Neural cell (in vitro differentiated cells): ENCODE results near the gene IKZF2. TPM values are rescaled to one million over a fixed set of nuclear protein-coding genes. Genes with fewer than 3 reads are reported as not detected.
"Not testable (repeated sequence)": the region's sequence is repeated elsewhere in the genome, so short reads cannot be mapped to it uniquely, and the experiment has no call there.

ENCODE experiments used
- H2AFZ ChIP-seq: fragments of 200-600, 300-800 bp; sonication (generic), shearing (Covaris generic); 2 replicates; pipeline ENCODE4 v1.6.0; 2014; ENCODE audit warnings: low read depth, mild to moderate bottlenecking, antibody characterized with exemption, low read length, moderate library complexity
- H3F3A ChIP-seq: fragments of 200-600 bp; shearing (Covaris generic); 2 replicates; pipeline ENCODE4 v1.6.1; 2016; ENCODE audit warnings: mild to moderate bottlenecking, moderate library complexity, mixed read lengths, antibody characterized with exemption, low read length; ENCODE audit not compliant: insufficient read depth, poor library complexity, severe bottlenecking
- H3K27ac ChIP-seq: fragments of 200-600, 300-800 bp; sonication (generic), shearing (Covaris generic); 2 replicates; pipeline ENCODE4 v1.5.1; 2014; ENCODE audit warnings: mild to moderate bottlenecking, low read length, moderate library complexity
- H3K27me3 ChIP-seq: fragments of 300-800, 200-600 bp; sonication (generic), shearing (Covaris generic); 2 replicates; pipeline ENCODE4 v1.6.0; 2014; ENCODE audit warnings: mild to moderate bottlenecking, low read depth, low read length, moderate library complexity; ENCODE audit not compliant: insufficient read depth
- H3K36me3 ChIP-seq: fragments of 300-800, 200-600 bp; sonication (generic), shearing (Covaris generic); 2 replicates; pipeline ENCODE4 v1.5.1; 2014; ENCODE audit warnings: mild to moderate bottlenecking, antibody characterized with exemption, low read length, moderate library complexity; ENCODE audit not compliant: insufficient read depth
- H3K4me2 ChIP-seq: fragments of 300-800, 200-600 bp; sonication (generic), shearing (Covaris generic); 2 replicates; pipeline ENCODE4 v1.6.0; 2014; ENCODE audit warnings: mild to moderate bottlenecking, low read length
- H3K4me3 ChIP-seq: fragments of 300-800, 200-600 bp; sonication (generic), shearing (Covaris generic); 2 replicates; pipeline ENCODE4 v1.5.1; 2014; ENCODE audit warnings: mild to moderate bottlenecking, low read length, moderate library complexity
- H3K79me2 ChIP-seq: fragments of 200-600 bp; shearing (Covaris generic); replicated peaks from 2 replicates; pipeline ENCODE4 v1.6.0; 2014; ENCODE audit warnings: mild to moderate bottlenecking, low read length, moderate library complexity; ENCODE audit not compliant: insufficient read depth
- H3K9ac ChIP-seq: fragments of 300-800, 200-600 bp; sonication (generic), shearing (Covaris generic); 2 replicates; pipeline ENCODE4 v1.6.1; 2016; ENCODE audit warnings: mild to moderate bottlenecking, low read length, mixed read lengths
- H3K9me2 ChIP-seq: fragments of 200-600 bp; shearing (Covaris generic); 2 replicates; pipeline ENCODE4 v1.6.1; 2016; ENCODE audit warnings: mild to moderate bottlenecking, low read length, mixed read lengths; ENCODE audit not compliant: insufficient read depth
- H3K9me3 ChIP-seq: fragments of 200-600, 300-800 bp; sonication (generic), shearing (Covaris generic); 2 replicates; pipeline ENCODE4 v1.6.1; 2016; ENCODE audit warnings: mild to moderate bottlenecking, mixed run types, low read length, moderate library complexity, mixed read lengths
- H4K20me1 ChIP-seq: fragments of 200-600 bp; shearing (Covaris generic); 2 replicates; pipeline ENCODE4 v1.6.1; 2016; ENCODE audit warnings: mild to moderate bottlenecking, mixed run types; ENCODE audit not compliant: insufficient read depth
- EP300 ChIP-seq: fragments of 450-650 bp; conservative IDR thresholded peaks from 2 replicates; pipeline ENCODE4 v1.6.1; 2014; ENCODE audit warnings: antibody characterized with exemption, mild to moderate bottlenecking, moderate library complexity; ENCODE audit not compliant: poor library complexity, severe bottlenecking
- EZH2 ChIP-seq: fragments of 200-600, 300-800 bp; shearing (Covaris generic), sonication (generic); IDR thresholded peaks from 2 replicates; pipeline ENCODE4 v1.6.1; 2014; ENCODE audit warnings: antibody characterized with exemption, low read length, borderline replicate concordance, mild to moderate bottlenecking; ENCODE audit not compliant: insufficient read depth, poor library complexity, severe bottlenecking
- MXI1 ChIP-seq: fragments of 450-650 bp; conservative IDR thresholded peaks from 2 replicates; pipeline ENCODE4 v1.6.1; 2014; ENCODE audit warnings: antibody characterized with exemption, mild to moderate bottlenecking; ENCODE audit not compliant: poor library complexity, severe bottlenecking
- POLR2AphosphoS5 ChIP-seq: IDR thresholded peaks from 2 replicates; pipeline ENCODE4 v1.6.1; 2012
- RAD21 ChIP-seq: fragments of 450-650 bp; conservative IDR thresholded peaks from 2 replicates; pipeline ENCODE4 v1.6.1; 2014; ENCODE audit warnings: antibody characterized with exemption, mild to moderate bottlenecking, moderate library complexity
- SMC3 ChIP-seq: fragments of 450-650 bp; conservative IDR thresholded peaks from 2 replicates; pipeline ENCODE4 v1.6.1; 2014; ENCODE audit warnings: antibody characterized with exemption, mild to moderate bottlenecking, moderate library complexity; ENCODE audit not compliant: poor library complexity
- TAF1 ChIP-seq: IDR thresholded peaks from 2 replicates; pipeline ENCODE4 v1.6.1; 2012; ENCODE audit warnings: low read depth
- polyA plus RNA-seq: library from polyadenylated mRNA; depleted of rRNA; stranded (reverse); fragments of >200 nt; gene quantifications from 2 replicates; pipeline ENCODE4 v1.2.3, GENCODE V29; 2014
- TF ChIP-seq, protein P1 (sequence below): fragments of 450-650 bp; IDR thresholded peaks from 2 replicates; pipeline ENCODE4 v1.5.1; 2014; ENCODE audit warnings: antibody characterized with exemption, mild to moderate bottlenecking, moderate library complexity; ENCODE audit not compliant: poor library complexity, severe bottlenecking
- TF ChIP-seq, protein P2 (sequence below): IDR thresholded peaks from 2 replicates; pipeline ENCODE4 v1.6.1; 2012; ENCODE audit warnings: borderline replicate concordance

IKZF2 gene
- polyA plus RNA-seq, 1 donor from 2014 or later, result 5.6 TPM

DNA sequence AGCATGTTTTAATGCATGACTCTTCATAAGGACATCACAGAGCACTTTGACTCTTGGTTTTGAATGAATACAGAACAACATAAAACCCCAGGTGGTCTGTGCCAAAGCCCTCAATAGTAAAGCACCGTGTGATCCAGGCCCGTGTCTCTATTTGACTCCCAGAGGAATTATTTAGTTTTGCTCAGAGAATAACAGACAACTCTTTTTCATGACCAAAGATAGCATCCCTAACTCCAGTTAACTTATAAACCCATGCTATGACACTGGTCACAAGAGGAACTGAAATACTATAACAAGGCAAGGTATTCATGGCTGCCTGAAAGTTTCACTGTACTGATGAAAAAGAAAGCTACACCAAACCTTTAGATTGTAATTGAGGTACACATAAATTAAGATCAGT is 128.4 kb downstream of the IKZF2 start:
- no peak overlapping the region for H3K9ac ChIP-seq
- no peaks in the 10 kb centered on the region for H3K9me2 ChIP-seq
- H3K79me2 ChIP-seq, result no peaks in the 10 kb centered on the region
- no peaks in the 10 kb centered on the region for H4K20me1 ChIP-seq
- no peaks in the 10 kb centered on the region for H3K36me3 ChIP-seq
- no peaks in the 10 kb centered on the region for H3K27me3 ChIP-seq
- H3K4me3 ChIP-seq, result no peak overlapping the region
- no peak overlapping the region for H3K4me2 ChIP-seq
- H2AFZ ChIP-seq, result no peak overlapping the region
- H3F3A ChIP-seq, result no peaks in the 10 kb centered on the region
- H3K9me3 ChIP-seq, result no peaks in the 10 kb centered on the region
- no peak overlapping the region for H3K27ac ChIP-seq
- TF ChIP-seq EZH2, result no peak
- TF ChIP-seq MXI1, result no peak

DNA sequence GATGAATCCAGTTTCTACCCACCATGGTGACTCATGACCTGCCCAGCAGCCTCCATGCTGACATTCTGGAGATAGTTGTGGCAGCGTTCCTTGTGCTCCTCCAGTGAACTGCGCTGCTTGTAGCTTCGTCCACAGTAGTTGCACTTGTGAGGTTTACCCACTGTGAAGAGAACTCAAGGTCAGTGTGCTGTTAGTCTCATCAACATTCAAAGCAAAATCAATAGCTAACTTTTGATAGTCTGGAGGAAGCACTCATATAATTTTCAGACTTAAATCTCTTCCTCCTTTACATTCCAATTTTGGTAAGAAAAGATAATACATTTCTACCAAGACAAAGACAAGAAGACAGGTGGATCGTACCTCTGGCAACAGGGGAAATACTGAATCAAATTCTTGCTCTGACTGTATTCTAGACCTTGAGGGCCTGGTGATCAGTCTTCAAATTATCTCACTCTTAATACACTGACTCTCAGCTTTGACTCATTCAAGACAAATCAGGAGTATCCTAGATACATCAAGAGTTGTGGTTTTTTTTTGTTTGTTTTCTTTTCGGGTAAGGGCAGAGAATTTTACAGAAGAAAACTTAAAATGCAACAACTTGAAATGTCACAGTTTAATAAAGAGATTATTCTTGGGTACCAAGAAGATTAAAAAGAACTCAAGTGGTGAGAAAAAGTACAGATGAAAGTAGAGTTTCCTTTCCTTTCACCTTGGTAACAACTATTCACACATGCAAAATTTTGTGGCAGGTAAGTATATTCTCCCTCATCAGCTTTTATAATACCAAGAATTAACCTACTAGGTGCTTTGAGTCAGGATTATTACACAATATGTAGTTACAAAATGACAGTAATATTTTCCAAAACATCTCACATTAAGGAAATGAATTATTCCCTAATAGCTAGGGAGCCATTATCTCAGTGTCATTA is 129.2 kb downstream of the IKZF2 start:
- H3K36me3 ChIP-seq, result no peaks in the 10 kb centered on the region
- TF ChIP-seq EP300, result no peak
- no peak for TF ChIP-seq EZH2
- TF ChIP-seq, protein P1, sequence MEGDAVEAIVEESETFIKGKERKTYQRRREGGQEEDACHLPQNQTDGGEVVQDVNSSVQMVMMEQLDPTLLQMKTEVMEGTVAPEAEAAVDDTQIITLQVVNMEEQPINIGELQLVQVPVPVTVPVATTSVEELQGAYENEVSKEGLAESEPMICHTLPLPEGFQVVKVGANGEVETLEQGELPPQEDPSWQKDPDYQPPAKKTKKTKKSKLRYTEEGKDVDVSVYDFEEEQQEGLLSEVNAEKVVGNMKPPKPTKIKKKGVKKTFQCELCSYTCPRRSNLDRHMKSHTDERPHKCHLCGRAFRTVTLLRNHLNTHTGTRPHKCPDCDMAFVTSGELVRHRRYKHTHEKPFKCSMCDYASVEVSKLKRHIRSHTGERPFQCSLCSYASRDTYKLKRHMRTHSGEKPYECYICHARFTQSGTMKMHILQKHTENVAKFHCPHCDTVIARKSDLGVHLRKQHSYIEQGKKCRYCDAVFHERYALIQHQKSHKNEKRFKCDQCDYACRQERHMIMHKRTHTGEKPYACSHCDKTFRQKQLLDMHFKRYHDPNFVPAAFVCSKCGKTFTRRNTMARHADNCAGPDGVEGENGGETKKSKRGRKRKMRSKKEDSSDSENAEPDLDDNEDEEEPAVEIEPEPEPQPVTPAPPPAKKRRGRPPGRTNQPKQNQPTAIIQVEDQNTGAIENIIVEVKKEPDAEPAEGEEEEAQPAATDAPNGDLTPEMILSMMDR, result no peak
- no peak for TF ChIP-seq SMC3
- no peak for TF ChIP-seq POLR2AphosphoS5
- TF ChIP-seq MXI1, result no peak
- TF ChIP-seq, protein P2, sequence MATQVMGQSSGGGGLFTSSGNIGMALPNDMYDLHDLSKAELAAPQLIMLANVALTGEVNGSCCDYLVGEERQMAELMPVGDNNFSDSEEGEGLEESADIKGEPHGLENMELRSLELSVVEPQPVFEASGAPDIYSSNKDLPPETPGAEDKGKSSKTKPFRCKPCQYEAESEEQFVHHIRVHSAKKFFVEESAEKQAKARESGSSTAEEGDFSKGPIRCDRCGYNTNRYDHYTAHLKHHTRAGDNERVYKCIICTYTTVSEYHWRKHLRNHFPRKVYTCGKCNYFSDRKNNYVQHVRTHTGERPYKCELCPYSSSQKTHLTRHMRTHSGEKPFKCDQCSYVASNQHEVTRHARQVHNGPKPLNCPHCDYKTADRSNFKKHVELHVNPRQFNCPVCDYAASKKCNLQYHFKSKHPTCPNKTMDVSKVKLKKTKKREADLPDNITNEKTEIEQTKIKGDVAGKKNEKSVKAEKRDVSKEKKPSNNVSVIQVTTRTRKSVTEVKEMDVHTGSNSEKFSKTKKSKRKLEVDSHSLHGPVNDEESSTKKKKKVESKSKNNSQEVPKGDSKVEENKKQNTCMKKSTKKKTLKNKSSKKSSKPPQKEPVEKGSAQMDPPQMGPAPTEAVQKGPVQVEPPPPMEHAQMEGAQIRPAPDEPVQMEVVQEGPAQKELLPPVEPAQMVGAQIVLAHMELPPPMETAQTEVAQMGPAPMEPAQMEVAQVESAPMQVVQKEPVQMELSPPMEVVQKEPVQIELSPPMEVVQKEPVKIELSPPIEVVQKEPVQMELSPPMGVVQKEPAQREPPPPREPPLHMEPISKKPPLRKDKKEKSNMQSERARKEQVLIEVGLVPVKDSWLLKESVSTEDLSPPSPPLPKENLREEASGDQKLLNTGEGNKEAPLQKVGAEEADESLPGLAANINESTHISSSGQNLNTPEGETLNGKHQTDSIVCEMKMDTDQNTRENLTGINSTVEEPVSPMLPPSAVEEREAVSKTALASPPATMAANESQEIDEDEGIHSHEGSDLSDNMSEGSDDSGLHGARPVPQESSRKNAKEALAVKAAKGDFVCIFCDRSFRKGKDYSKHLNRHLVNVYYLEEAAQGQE, result no peak
- no peak for TF ChIP-seq TAF1
- TF ChIP-seq RAD21, result no peak
- no peaks in the 10 kb centered on the region for H3F3A ChIP-seq
- no peak overlapping the region for H3K9ac ChIP-seq
- no peak overlapping the region for H3K27ac ChIP-seq
- no peak overlapping the region for H2AFZ ChIP-seq
- no peaks in the 10 kb centered on the region for H3K9me3 ChIP-seq
- no peak overlapping the region for H3K4me2 ChIP-seq
- no peaks in the 10 kb centered on the region for H4K20me1 ChIP-seq
- H3K9me2 ChIP-seq, result no peaks in the 10 kb centered on the region
- H3K79me2 ChIP-seq, result no peaks in the 10 kb centered on the region
- H3K27me3 ChIP-seq, result no peaks in the 10 kb centered on the region
- no peak overlapping the region for H3K4me3 ChIP-seq

DNA sequence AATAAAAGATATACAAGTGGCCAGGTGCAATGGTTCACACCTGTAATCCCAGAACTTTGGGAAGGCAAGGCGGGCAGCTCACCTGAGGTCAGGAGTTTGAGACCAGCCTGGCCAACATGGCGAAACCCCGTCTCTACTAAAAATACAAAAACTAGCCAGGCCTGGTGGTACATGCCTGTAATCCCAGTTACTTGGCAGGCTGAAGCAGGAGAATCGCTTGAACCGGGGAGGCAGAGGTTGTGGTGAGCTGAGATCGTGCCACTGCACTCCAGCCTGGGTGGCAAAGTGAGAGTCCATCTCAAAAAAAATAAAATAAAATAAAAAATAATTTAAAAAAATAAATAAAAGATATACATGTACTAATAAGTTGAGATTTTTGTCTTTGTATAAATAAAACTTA is 130.5 kb downstream of the IKZF2 start:
- not testable (repeated sequence) for H3K4me2 ChIP-seq, H2AFZ ChIP-seq, H3K27ac ChIP-seq, H3K4me3 ChIP-seq, H3K27me3 ChIP-seq, H3K9me3 ChIP-seq, H3F3A ChIP-seq, H3K9me2 ChIP-seq, H3K79me2 ChIP-seq, H3K9ac ChIP-seq, H4K20me1 ChIP-seq, H3K36me3 ChIP-seq
